ENCODE measurements around the gene APOL3. TPM values are rescaled to one million over a fixed set of nuclear protein-coding genes. Genes with fewer than 3 reads are reported as not detected.

APOL3 gene
- total RNA-seq, 3 donors from 2014 or later (not counting 1 experiment from before 2014, with no cell fraction given): 105 to 166 (median 111) TPM

GRCh38 chr22:36194385-36194784 is 33.8 kb upstream of the APOL3 start:
- H3K4me1 ChIP-seq (ENCODE audit: control insufficient read depth, insufficient read depth, low read length): peaks cover 25% of the 10 kb centered on the region
- TF ChIP-seq CTCF (IDR thresholded peaks at IDR 0.05): no peak
- H3K9me3 ChIP-seq (ENCODE audit: control insufficient read depth, insufficient read depth, low read length): no peaks in the 10 kb centered on the region
- DNase-seq (no peak), ATAC-seq (no peak)
- Mint-ChIP-seq H3K27me3 (ENCODE audit: low read depth in 2 of 2) (peaks cover 0 to 6% of the 10 kb centered on the region in 2 donors), H3K27ac (no peak overlapping the region), H3K9me3 (no peaks in the 10 kb centered on the region), H3K4me1 (peaks cover 22 to 24% of the 10 kb centered on the region in 2 donors), H3K36me3 (no peaks in the 10 kb centered on the region), H3K4me3 (no peak overlapping the region)
- WGBS (ENCODE audit: insufficient coverage): 82% methylated on average over 2 of the region's 2 CpGs
- no peaks in the 10 kb centered on the region for H3K36me3 ChIP-seq (ENCODE audit: control insufficient read depth, insufficient read depth, low read length)
- H3K27me3 ChIP-seq (ENCODE audit: control insufficient read depth, insufficient read depth, low read length): no peaks in the 10 kb centered on the region
- no peak overlapping the region for H3K27ac ChIP-seq (ENCODE audit: low read length)
- intact Hi-C loops (cut with micrococcal nuclease): no loop called here
- H3K4me3 ChIP-seq (ENCODE audit: low read length): no peak overlapping the region

- 60% methylated on average over 3 of the region's 3 CpGs for WGBS (ENCODE audit: insufficient coverage)
- Mint-ChIP-seq H3K4me1 (peaks cover 22 to 24% of the 10 kb centered on the region in 2 donors), H3K4me3 (no peak overlapping the region), H3K27me3 (ENCODE audit: low read depth in 2 of 2) (peaks cover 0 to 6% of the 10 kb centered on the region in 2 donors), H3K9me3 (no peaks in the 10 kb centered on the region), H3K36me3 (no peaks in the 10 kb centered on the region), H3K27ac (no peak overlapping the region)
- no peak overlapping the region for H3K27ac ChIP-seq (ENCODE audit: low read length)
- ATAC-seq (no peak), DNase-seq (no peak)
- no peak overlapping the region for H3K4me3 ChIP-seq (ENCODE audit: low read length)
- no peaks in the 10 kb centered on the region for H3K9me3 ChIP-seq (ENCODE audit: control insufficient read depth, insufficient read depth, low read length)
- intact Hi-C loops (cut with micrococcal nuclease): loop anchor here (1.0 kb wide), 1 partner anchor 84 kb away; no protein-coding TSS in a partner anchor
- no peaks in the 10 kb centered on the region for H3K27me3 ChIP-seq (ENCODE audit: control insufficient read depth, insufficient read depth, low read length)
- H3K4me1 ChIP-seq (ENCODE audit: control insufficient read depth, insufficient read depth, low read length): peaks cover 21% of the 10 kb centered on the region
- TF ChIP-seq CTCF (IDR thresholded peaks at IDR 0.05): no peak
- no peaks in the 10 kb centered on the region for H3K36me3 ChIP-seq (ENCODE audit: control insufficient read depth, insufficient read depth, low read length)
These were observed 33.0 kb upstream of the APOL3 start for GRCh38 chr22:36193577-36193976.

- Mint-ChIP-seq H3K27me3 (ENCODE audit: low read depth in 2 of 2) (peaks cover 0 to 6% of the 10 kb centered on the region in 2 donors), H3K4me3 (no peak overlapping the region), H3K36me3 (no peaks in the 10 kb centered on the region), H3K27ac (no peak overlapping the region), H3K9me3 (no peaks in the 10 kb centered on the region), H3K4me1 (peaks cover 18 to 20% of the 10 kb centered on the region in 2 donors)
- H3K4me3 ChIP-seq (ENCODE audit: low read length): no peak overlapping the region
- H3K36me3 ChIP-seq (ENCODE audit: control insufficient read depth, insufficient read depth, low read length): no peaks in the 10 kb centered on the region
- TF ChIP-seq CTCF (IDR thresholded peaks at IDR 0.05): no peak
- intact Hi-C loops (cut with micrococcal nuclease): loop anchor here (1.0 kb wide), 1 partner anchor 84 kb away; no protein-coding TSS in a partner anchor
- 92% methylated on average over 3 of the region's 3 CpGs for WGBS (ENCODE audit: insufficient coverage)
- H3K4me1 ChIP-seq (ENCODE audit: control insufficient read depth, insufficient read depth, low read length): peaks cover 17% of the 10 kb centered on the region
- H3K9me3 ChIP-seq (ENCODE audit: control insufficient read depth, insufficient read depth, low read length): no peaks in the 10 kb centered on the region
- H3K27ac ChIP-seq (ENCODE audit: low read length): no peak overlapping the region
- DNase-seq (no peak), ATAC-seq (no peak)
- no peaks in the 10 kb centered on the region for H3K27me3 ChIP-seq (ENCODE audit: control insufficient read depth, insufficient read depth, low read length)
These were observed 32.6 kb upstream of the APOL3 start for GRCh38 chr22:36193171-36193570.

GRCh38 chr22:36192542-36192941 is 32.0 kb upstream of the APOL3 start:
- intact Hi-C loops (cut with micrococcal nuclease): no loop called here
- peaks cover 11% of the 10 kb centered on the region for H3K4me1 ChIP-seq (ENCODE audit: control insufficient read depth, insufficient read depth, low read length)
- DNase-seq: no peak
- Mint-ChIP-seq H3K4me3 (no peak overlapping the region), H3K27me3 (ENCODE audit: low read depth in 2 of 2) (peaks cover 0 to 6% of the 10 kb centered on the region in 2 donors), H3K9me3 (no peaks in the 10 kb centered on the region), H3K36me3 (no peaks in the 10 kb centered on the region), H3K4me1 (peaks cover 12 to 14% of the 10 kb centered on the region in 2 donors), H3K27ac (no peak overlapping the region)
- H3K27ac ChIP-seq (ENCODE audit: low read length): no peak overlapping the region
- TF ChIP-seq CTCF (IDR thresholded peaks at IDR 0.05): no peak
- H3K9me3 ChIP-seq (ENCODE audit: control insufficient read depth, insufficient read depth, low read length): no peaks in the 10 kb centered on the region
- ATAC-seq: no peak
- H3K4me3 ChIP-seq (ENCODE audit: low read length): no peak overlapping the region
- H3K36me3 ChIP-seq (ENCODE audit: control insufficient read depth, insufficient read depth, low read length): no peaks in the 10 kb centered on the region
- 67% methylated on average over 4 of the region's 4 CpGs for WGBS (ENCODE audit: insufficient coverage)
- H3K27me3 ChIP-seq (ENCODE audit: control insufficient read depth, insufficient read depth, low read length): no peaks in the 10 kb centered on the region
